Measurements from ENCODE around the gene GAST. TPM values are rescaled to one million over a fixed set of nuclear protein-coding genes. Genes with fewer than 3 reads are reported as not detected.

Gene GAST
- total and polyA plus RNA-seq, 8 donors, result not detected

DNA sequence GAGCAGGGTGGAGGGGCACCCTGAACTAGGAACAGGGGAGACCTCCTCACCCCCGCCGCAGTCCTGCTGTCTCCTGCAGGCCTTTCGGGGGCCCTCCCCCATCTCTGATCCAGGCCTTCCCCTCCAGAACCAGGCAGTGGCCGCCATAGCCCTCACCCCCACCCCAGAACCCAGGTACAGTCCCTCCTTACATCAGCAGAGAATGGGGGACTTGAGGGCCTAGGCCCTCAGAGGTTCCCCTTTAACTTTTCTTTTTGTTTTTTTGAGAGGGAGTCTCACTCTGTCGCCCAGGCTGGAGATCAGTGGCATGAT, 26.6 kb downstream of the GAST start:
- Histone ChIP-seq H3K27me3 (peaks cover 0 to 16% (median 3%) of the 10 kb centered on the region in 4 donors), H3K4me3 (no peak overlapping the region), H3K27ac (peak overlapping the region in 3 of 4 donors; percentile 4 to 60 (median 54)), H3K4me1 (peaks cover 7 to 13% (median 11%) of the 10 kb centered on the region in 3 donors), H3K36me3 (no peaks in the 10 kb centered on the region), H3K9me3 (no peaks in the 10 kb centered on the region)
- FAIRE-seq (no peak), DNase-seq (no peak), ATAC-seq (no peak)
- WGBS, 2 donors, result 73 to 94% methylated on average over 4 to 5 of the region's 5 CpGs
- TF ChIP-seq, protein P1, sequence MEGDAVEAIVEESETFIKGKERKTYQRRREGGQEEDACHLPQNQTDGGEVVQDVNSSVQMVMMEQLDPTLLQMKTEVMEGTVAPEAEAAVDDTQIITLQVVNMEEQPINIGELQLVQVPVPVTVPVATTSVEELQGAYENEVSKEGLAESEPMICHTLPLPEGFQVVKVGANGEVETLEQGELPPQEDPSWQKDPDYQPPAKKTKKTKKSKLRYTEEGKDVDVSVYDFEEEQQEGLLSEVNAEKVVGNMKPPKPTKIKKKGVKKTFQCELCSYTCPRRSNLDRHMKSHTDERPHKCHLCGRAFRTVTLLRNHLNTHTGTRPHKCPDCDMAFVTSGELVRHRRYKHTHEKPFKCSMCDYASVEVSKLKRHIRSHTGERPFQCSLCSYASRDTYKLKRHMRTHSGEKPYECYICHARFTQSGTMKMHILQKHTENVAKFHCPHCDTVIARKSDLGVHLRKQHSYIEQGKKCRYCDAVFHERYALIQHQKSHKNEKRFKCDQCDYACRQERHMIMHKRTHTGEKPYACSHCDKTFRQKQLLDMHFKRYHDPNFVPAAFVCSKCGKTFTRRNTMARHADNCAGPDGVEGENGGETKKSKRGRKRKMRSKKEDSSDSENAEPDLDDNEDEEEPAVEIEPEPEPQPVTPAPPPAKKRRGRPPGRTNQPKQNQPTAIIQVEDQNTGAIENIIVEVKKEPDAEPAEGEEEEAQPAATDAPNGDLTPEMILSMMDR (IDR thresholded peaks at IDR 0.05), result no peak
- intact Hi-C loops (cut with DNase I), result loop anchor here in 2 of 3 donors (10.0 kb wide), 2 partner anchors 66 to 216 kb away; no protein-coding TSS in a partner anchor

DNA sequence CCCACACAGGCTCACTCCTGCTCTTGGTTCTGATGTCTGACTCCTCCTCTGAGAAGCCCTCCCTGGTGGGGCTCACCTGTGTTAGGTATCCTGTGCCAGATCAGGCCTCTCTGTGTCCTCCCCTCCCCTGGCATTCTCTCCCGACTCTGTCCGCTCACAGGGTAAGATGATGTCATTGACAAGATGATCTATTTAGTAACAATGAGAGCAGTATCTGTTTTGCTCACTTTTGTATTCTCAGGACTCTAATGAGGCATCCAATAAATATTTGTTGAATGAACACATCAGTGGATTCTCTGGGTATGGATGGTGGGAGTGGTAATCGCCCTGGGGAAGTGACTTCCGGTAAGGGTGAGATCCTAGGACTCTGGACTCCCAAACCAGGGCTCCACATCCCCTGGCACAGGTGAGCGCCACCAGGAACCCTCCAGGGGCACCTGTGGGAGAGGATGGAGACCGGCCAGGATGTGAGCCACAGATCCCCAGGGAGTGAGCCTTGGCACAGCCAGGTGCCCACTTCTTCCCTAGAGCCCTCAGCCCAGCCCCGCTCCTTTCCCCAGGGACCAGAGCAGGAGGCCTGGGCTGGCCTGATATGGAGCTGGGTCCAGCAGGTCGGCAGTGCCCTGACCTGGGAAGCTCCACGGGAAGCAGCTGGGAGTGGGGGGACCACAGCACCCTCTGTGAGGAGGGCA, 27.7 kb downstream of the GAST start:
- no peak overlapping the region for H3K4me3 ChIP-seq
- H3K36me3 ChIP-seq, result no peaks in the 10 kb centered on the region
- DNase-seq, result peak in 1 of 6 donors; percentile 16
- peak overlapping the region in 2 of 4 donors; percentile 54 to 60 for H3K27ac ChIP-seq
- TF ChIP-seq, protein P1 (IDR thresholded peaks at IDR 0.05), result no peak
- no peak for FAIRE-seq
- intact Hi-C loops (cut with DNase I), result loop anchor here in 2 of 3 donors (5.0 to 10.0 kb wide), 3 partner anchors 62 to 215 kb away; no protein-coding TSS in a partner anchor
- peaks cover 0 to 12% (median 3%) of the 10 kb centered on the region in 4 donors for H3K27me3 ChIP-seq
- WGBS, 2 donors, result 57 to 61% methylated on average over 9 of the region's 9 CpGs
- ATAC-seq, result peak in 3 of 4 donors; percentile 7 to 31 (median 10)
- H3K9me3 ChIP-seq, result no peaks in the 10 kb centered on the region
- peaks cover 6 to 11% (median 7%) of the 10 kb centered on the region in 3 donors for H3K4me1 ChIP-seq

DNA sequence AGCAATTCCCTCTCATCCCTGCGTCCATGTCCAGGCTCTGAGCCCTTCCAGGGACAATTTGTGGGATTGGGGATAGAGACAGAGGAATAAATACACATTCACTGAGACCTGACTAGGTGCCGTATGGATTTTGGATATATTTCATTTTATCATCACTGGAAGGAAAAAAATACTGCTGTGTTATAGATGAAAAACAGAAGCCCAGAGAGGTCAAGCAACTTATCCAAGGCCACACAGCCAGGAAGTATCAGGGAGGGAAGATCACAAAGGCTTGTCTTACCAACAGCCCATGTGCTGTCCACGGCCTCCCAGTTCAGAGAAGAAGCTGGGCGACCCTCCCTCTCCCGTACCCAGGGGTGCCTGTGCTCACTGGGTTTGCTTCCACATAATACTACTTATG, 28.4 kb downstream of the GAST start:
- H3K27ac ChIP-seq, result peak overlapping the region in 2 of 4 donors; percentile 54 to 60
- no peak for FAIRE-seq
- intact Hi-C loops (cut with DNase I), result loop anchor here in 1 of 3 donors (5.0 kb wide), 1 partner anchor 62 kb away; no protein-coding TSS in a partner anchor
- TF ChIP-seq, protein P1 (IDR thresholded peaks at IDR 0.05), result no peak
- no peak overlapping the region for H3K4me3 ChIP-seq
- H3K4me1 ChIP-seq, result peaks cover 6 to 8% (median 7%) of the 10 kb centered on the region in 3 donors
- H3K36me3 ChIP-seq, result no peaks in the 10 kb centered on the region
- peaks cover 0 to 7% (median 2%) of the 10 kb centered on the region in 4 donors for H3K27me3 ChIP-seq
- 92 to 94% methylated on average over 5 of the region's 5 CpGs for WGBS, 2 donors
- no peak for ATAC-seq
- DNase-seq, result no peak
- H3K9me3 ChIP-seq, result no peaks in the 10 kb centered on the region

DNA sequence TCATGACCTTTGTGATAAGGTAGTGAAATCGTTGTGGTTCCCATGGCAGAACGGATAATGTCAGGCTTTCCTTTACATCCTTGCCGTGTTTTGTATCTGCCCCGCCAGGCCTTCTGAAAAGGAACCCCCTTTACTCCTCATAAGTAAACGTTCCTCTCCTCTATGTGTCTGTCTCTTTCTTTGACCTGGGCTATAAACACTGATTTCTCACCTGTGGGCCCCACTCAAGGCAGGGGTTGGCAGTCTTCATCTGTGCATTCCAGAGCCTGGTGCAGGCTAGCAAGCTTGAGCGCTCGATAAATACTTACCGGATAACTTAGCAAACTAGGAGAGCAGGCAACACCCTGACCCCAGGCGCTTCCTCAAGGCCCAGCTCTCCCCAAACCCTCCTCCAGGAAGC, 29.6 kb downstream of the GAST start:
- DNase-seq, result no peak

More for the DNA sequence above, 29.6 kb downstream of the GAST start:
- intact Hi-C loops (cut with DNase I), result loop anchor here in 1 of 3 donors (5.0 kb wide), 1 partner anchor 61 kb away; no protein-coding TSS in a partner anchor
- TF ChIP-seq, protein P1 (IDR thresholded peaks at IDR 0.05), result no peak
- FAIRE-seq (no peak), ATAC-seq (no peak)
- Histone ChIP-seq H3K36me3 (no peaks in the 10 kb centered on the region), H3K4me3 (no peak overlapping the region), H3K9me3 (no peaks in the 10 kb centered on the region), H3K27ac (no peak overlapping the region), H3K27me3 (no peaks in the 10 kb centered on the region), H3K4me1 (peaks cover 6 to 8% (median 7%) of the 10 kb centered on the region in 3 donors)
- WGBS, 2 donors, result 76 to 80% methylated on average over 9 of the region's 9 CpGs

Data from pancreas (tissue), 10 donors.